Neuronal stem cell (in vitro differentiated cells): ENCODE measurements around the gene FARS2.

Experiments used
- DNase-seq: peaks from one replicate; pipeline ENCODE4 v3.0.0-alpha.2; 2013; ENCODE audit warnings: low spot score
- H2AFZ ChIP-seq: one replicate; pipeline ENCODE4 v1.6.1; 2013; ENCODE audit warnings: mild to moderate bottlenecking, low read length, inconsistent platforms
- H2AK5ac ChIP-seq: 2 replicates; pipeline ENCODE4 v1.6.1; 2013; ENCODE audit warnings: low read depth, mild to moderate bottlenecking, inconsistent platforms, low read length, moderate library complexity, mixed read lengths
- H2BK120ac ChIP-seq: 2 replicates; pipeline ENCODE4 v1.6.1; 2013; ENCODE audit warnings: low read depth, mild to moderate bottlenecking, inconsistent platforms, low read length, moderate library complexity, mixed read lengths
- H2BK12ac ChIP-seq: one replicate; pipeline ENCODE4 v1.6.1; 2013; ENCODE audit warnings: low read length, inconsistent platforms
- H2BK15ac ChIP-seq: 2 replicates; pipeline ENCODE4 v1.6.1; 2013; ENCODE audit warnings: mild to moderate bottlenecking, low read length, inconsistent platforms, mixed read lengths
- H2BK5ac ChIP-seq: one replicate; pipeline ENCODE4 v1.6.1; 2013; ENCODE audit warnings: inconsistent platforms, mild to moderate bottlenecking, low read length, moderate library complexity
- H3K14ac ChIP-seq: one replicate; pipeline ENCODE4 v1.6.1; 2013; ENCODE audit warnings: low read length, inconsistent platforms
- H3K18ac ChIP-seq: 2 replicates; pipeline ENCODE4 v1.6.1; 2013; ENCODE audit warnings: low read length, inconsistent platforms
- H3K23ac ChIP-seq: 2 replicates; pipeline ENCODE4 v1.6.1; 2013; ENCODE audit warnings: low read depth, mild to moderate bottlenecking, mixed read lengths, low read length, inconsistent platforms; ENCODE audit not compliant: poor library complexity
- H3K27ac ChIP-seq: replicated peaks from 3 replicates; pipeline ENCODE4 v1.5.1; 2013; ENCODE audit warnings: low read length, inconsistent platforms
- H3K27me3 ChIP-seq, 3 experiments: 2 replicates each; pipeline ENCODE4 v1.6.1; 2013; ENCODE audit warnings: low read length in 3 of 3, mild to moderate bottlenecking in 2 of 3, inconsistent platforms in 1 of 3, low read depth in 1 of 3, mixed read lengths in 1 of 3, moderate library complexity in 1 of 3; ENCODE audit not compliant: control insufficient read depth in 3 of 3, insufficient read depth in 3 of 3
- H3K36me3 ChIP-seq, 2 donors: replicated peaks in 1 of 2; 2 replicates each; pipeline ENCODE4 v1.6.1; 2013; ENCODE audit warnings: low read length in 2 of 2; ENCODE audit not compliant: control insufficient read depth in 2 of 2, insufficient read depth in 2 of 2
- H3K4ac ChIP-seq: 2 replicates; pipeline ENCODE4 v1.6.1; 2013; ENCODE audit warnings: inconsistent platforms, mild to moderate bottlenecking, low read length, moderate library complexity
- H3K4me1 ChIP-seq, 2 donors: 1 replicate in 1 of 2; 2 replicates in 1 of 2; pipeline ENCODE4 v1.6.1; 2013; ENCODE audit warnings: low read length in 2 of 2, low read depth in 1 of 2; ENCODE audit not compliant: control insufficient read depth in 2 of 2, insufficient read depth in 1 of 2
- H3K4me2 ChIP-seq: one replicate; pipeline ENCODE4 v1.6.1; 2013; ENCODE audit warnings: mild to moderate bottlenecking, low read length, inconsistent platforms; ENCODE audit not compliant: insufficient read depth, poor library complexity, severe bottlenecking
- H3K4me3 ChIP-seq, 2 donors: 2 replicates each; pipeline ENCODE4 v1.5.1; 2013; ENCODE audit warnings: low read length in 2 of 2, mild to moderate bottlenecking in 2 of 2, inconsistent platforms in 1 of 2, moderate library complexity in 1 of 2
- H3K79me1 ChIP-seq: one replicate; pipeline ENCODE4 v1.6.1; 2013; ENCODE audit warnings: low read depth, mild to moderate bottlenecking, inconsistent platforms, low read length, moderate library complexity
- H3K9ac ChIP-seq: one replicate; pipeline ENCODE4 v1.6.1; 2013; ENCODE audit warnings: mild to moderate bottlenecking, low read depth, low read length, inconsistent platforms; ENCODE audit not compliant: poor library complexity
- H3K9me3 ChIP-seq, 2 donors: replicated peaks in 1 of 2; 2 replicates each; pipeline versions ENCODE3 to v1.6.1; 2013; ENCODE audit warnings: low read length in 2 of 2, mild to moderate bottlenecking in 2 of 2, inconsistent platforms in 1 of 2, low read depth in 1 of 2, mixed read lengths in 1 of 2, moderate library complexity in 1 of 2; ENCODE audit not compliant: control insufficient read depth in 2 of 2, insufficient read depth in 1 of 2
- H4K8ac ChIP-seq: one replicate; pipeline ENCODE4 v1.6.1; 2013; ENCODE audit warnings: low read depth, mild to moderate bottlenecking, inconsistent platforms, low read length, moderate library complexity
- H4K91ac ChIP-seq: one replicate; pipeline ENCODE4 v1.6.1; 2013; ENCODE audit warnings: low read length, low read depth, mild to moderate bottlenecking, inconsistent platforms; ENCODE audit not compliant: poor library complexity
- WGBS, 2 donors: extraction: QIAGEN DNeasy Blood & Tissue Kit; methylation state at CpG; one replicate each; pipeline ENCODE4 v1.1.7; 2013; ENCODE audit warnings: missing lambda C conversion rate in 2 of 2, mixed read lengths in 1 of 2; ENCODE audit not compliant: insufficient read length in 2 of 2, insufficient replicate concordance in 1 of 2; ENCODE audit errors: extremely low coverage in 2 of 2; 5-methylcytosine and 5-hydroxymethylcytosine counted together

The FARS2 gene

DNA sequence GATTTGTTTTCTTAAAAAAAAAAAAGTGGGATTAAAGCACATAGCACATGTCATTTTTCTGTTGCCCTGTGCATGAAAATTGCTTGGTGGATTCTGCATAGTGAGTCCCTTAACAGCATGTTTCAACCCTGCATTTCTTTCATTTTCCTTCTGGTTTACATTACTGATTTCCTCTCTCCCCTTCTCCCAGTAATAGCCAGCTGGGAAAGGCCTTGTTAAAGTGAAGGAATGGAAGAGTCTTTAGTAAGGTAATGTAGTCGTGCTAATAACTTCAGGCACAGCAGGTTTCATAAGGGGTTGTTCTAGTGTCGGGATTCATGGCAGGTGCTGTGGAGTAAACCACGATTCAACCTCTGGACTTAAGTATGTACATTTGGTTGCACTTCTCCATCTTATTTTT lies 202.4 kb downstream of the FARS2 start:
- H2BK5ac ChIP-seq = no peak overlapping the region
- no peak overlapping the region for H3K4ac ChIP-seq
- H2BK15ac ChIP-seq = no peak overlapping the region
- no peaks in the 10 kb centered on the region for H3K27me3 ChIP-seq
- no peak overlapping the region for H4K8ac ChIP-seq
- no peaks in the 10 kb centered on the region for H3K36me3 ChIP-seq
- no peak overlapping the region for H2AFZ ChIP-seq
- no peak overlapping the region for H3K18ac ChIP-seq
- H2BK120ac ChIP-seq = no peak overlapping the region
- H3K14ac ChIP-seq = no peak overlapping the region
- H2BK12ac ChIP-seq = no peak overlapping the region
- H2AK5ac ChIP-seq = no peak overlapping the region
- no peak for DNase-seq
- peaks cover 0 to 8% of the 10 kb centered on the region in 2 donors for H3K9me3 ChIP-seq
- no CpG with 5 or more reads among the region's 3 CpGs for WGBS, 2 donors
- no peak overlapping the region for H3K27ac ChIP-seq
- H3K23ac ChIP-seq = no peak overlapping the region
- no peaks in the 10 kb centered on the region for H3K79me1 ChIP-seq
- no peak overlapping the region for H3K4me3 ChIP-seq
- H3K4me2 ChIP-seq = no peak overlapping the region
- no peak overlapping the region for H3K9ac ChIP-seq
- no peak overlapping the region for H4K91ac ChIP-seq
- peaks cover 7 to 26% of the 10 kb centered on the region in 2 donors for H3K4me1 ChIP-seq

DNA sequence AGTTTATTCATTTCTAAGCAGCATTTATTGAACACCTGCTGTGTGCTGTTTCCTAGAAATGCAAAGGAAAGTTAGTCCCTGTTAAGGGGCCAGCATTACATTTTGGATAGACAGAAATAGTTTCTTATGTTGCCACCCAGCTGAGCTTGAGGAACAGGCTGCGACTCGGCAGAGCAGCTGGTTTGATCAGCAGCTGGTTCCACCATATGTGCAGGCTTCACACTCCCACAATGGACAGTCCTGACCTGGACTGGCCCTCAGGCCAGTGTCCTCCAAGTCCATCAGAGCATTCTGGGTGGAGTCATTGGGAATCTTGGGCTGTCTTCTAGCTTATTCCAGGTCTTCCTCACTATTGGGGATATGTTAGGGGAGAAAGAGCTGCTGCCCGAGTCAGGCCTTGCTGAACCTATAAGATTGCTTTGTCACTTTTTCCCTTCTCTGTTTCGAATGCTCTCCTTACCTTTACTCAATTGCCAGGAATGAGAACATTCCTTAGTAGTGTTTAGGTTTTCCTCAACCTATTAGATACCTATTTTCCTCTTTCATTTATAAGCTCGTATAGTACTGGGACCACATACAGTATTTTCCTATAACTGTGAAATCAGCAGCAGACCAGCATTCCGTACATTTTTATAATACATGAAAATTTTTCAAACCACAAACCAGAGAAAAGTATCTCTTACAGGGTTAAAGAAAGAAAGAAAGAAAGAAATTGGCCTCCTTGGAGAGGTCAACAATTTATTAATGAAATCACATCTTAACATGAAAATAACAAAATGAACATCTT lies 203.0 kb downstream of the FARS2 start:
- Histone ChIP-seq H3K79me1 (no peaks in the 10 kb centered on the region), H3K9ac (no peak overlapping the region), H3K14ac (no peak overlapping the region), H4K8ac (no peak overlapping the region), H3K27ac (no peak overlapping the region), H2BK15ac (no peak overlapping the region), H3K36me3 (no peaks in the 10 kb centered on the region), H2AFZ (no peak overlapping the region), H3K4me1 (peaks cover 10 to 26% of the 10 kb centered on the region in 2 donors), H3K9me3 (peaks cover 0 to 8% of the 10 kb centered on the region in 2 donors), H2BK5ac (no peak overlapping the region), H3K23ac (no peak overlapping the region), H2BK120ac (no peak overlapping the region), H3K27me3 (no peaks in the 10 kb centered on the region), H4K91ac (no peak overlapping the region), H3K4me2 (no peak overlapping the region), H2AK5ac (no peak overlapping the region), H3K18ac (no peak overlapping the region), H3K4me3 (no peak overlapping the region), H2BK12ac (no peak overlapping the region), H3K4ac (no peak overlapping the region)
- no CpG with 5 or more reads among the region's 6 CpGs for WGBS, 2 donors
- DNase-seq = no peak

DNA sequence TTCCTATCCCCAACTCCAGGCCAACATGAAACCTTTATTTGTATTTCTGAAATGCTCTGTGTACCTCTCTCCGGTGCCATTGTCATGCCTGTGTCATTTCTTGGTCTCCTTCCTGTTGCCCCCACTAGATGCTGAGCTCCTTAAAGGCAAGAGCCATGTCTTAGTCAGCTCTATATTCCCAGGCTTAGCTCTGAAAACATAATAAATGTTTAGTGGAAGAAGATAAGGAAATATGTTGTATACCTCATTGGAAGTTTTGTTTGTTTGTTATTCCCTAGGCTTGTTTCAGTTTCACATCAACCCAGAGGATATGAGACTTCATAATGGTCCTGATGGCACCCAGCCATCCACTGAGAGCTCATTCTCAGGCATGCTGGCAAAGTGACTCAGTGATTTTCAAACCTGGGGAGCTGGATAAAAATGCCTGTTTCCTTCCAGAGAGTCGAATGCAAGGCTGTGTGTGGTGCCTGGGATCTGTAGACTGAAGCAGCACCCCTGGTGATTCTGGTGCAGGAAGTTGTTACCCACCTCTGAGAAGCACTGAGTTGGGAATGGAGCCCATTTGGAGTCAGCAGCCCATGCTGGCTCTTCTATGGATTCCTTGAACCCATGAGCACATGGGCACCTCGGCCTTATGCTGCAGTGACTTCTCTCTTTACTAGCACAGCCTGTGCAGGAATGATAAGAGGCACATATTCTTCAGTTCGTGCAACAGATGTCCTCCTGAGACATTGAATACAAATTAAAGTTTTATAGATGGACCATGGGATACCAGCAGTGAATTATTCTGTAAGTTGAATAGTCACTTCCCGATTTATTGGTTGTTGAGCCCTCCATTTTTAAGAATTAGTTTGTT lies 205.2 kb downstream of the FARS2 start:
- H3K79me1 ChIP-seq = no peaks in the 10 kb centered on the region
- no peak overlapping the region for H3K27ac ChIP-seq
- H3K4me2 ChIP-seq = no peak overlapping the region
- no peaks in the 10 kb centered on the region for H3K27me3 ChIP-seq
- no peak overlapping the region for H2BK12ac ChIP-seq
- no peak overlapping the region for H4K91ac ChIP-seq
- no CpG with 5 or more reads among the region's 5 CpGs for WGBS, 2 donors
- no peak overlapping the region for H2BK120ac ChIP-seq
- no peak overlapping the region for H2BK5ac ChIP-seq
- no peak overlapping the region for H3K4ac ChIP-seq
- no peak for DNase-seq
- H3K9me3 ChIP-seq = peaks cover 0 to 6% of the 10 kb centered on the region in 2 donors
- H3K4me1 ChIP-seq = peaks cover 12 to 26% of the 10 kb centered on the region in 2 donors
- H2AK5ac ChIP-seq = no peak overlapping the region
- H3K18ac ChIP-seq = peak overlapping the region; percentile 1
- no peak overlapping the region for H2BK15ac ChIP-seq
- H3K4me3 ChIP-seq = no peak overlapping the region
- H3K9ac ChIP-seq = no peak overlapping the region
- no peak overlapping the region for H3K14ac ChIP-seq
- H3K36me3 ChIP-seq = no peaks in the 10 kb centered on the region
- no peak overlapping the region for H2AFZ ChIP-seq
- H3K23ac ChIP-seq = no peak overlapping the region
- no peak overlapping the region for H4K8ac ChIP-seq

DNA sequence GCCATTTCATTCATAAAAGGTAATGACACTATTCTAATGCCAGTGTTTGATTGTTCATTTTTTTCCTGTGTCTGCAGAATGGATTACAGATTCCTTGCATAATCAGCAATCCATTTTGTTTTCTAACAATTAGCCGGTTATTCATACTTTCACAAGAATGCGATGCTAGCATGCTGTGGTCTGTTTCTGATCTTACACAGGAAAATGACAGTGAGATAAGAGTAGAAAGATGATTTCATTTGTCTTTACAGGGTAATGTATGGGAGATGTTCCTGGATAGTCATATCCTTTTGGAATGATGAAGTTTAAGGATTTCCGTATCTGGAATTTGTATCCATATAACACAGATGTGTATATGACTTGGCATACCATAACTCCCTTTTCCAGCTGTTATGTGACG lies 207.3 kb downstream of the FARS2 start:
- Histone ChIP-seq H3K79me1 (no peaks in the 10 kb centered on the region), H2AFZ (no peak overlapping the region), H2BK15ac (no peak overlapping the region), H2AK5ac (no peak overlapping the region), H3K9me3 (no peaks in the 10 kb centered on the region), H3K4me3 (no peak overlapping the region), H3K18ac (no peak overlapping the region), H4K91ac (no peak overlapping the region), H3K4me1 (peaks cover 15 to 26% of the 10 kb centered on the region in 2 donors), H3K4me2 (no peak overlapping the region), H2BK12ac (no peak overlapping the region), H3K27ac (no peak overlapping the region), H3K23ac (no peak overlapping the region), H3K36me3 (no peaks in the 10 kb centered on the region), H3K14ac (no peak overlapping the region), H3K4ac (no peak overlapping the region), H3K9ac (no peak overlapping the region), H3K27me3 (no peaks in the 10 kb centered on the region), H4K8ac (no peak overlapping the region), H2BK120ac (no peak overlapping the region), H2BK5ac (no peak overlapping the region)
- no peak for DNase-seq
- WGBS, 2 donors = no CpG with 5 or more reads among the region's 4 CpGs
